Neural progenitor cell (in vitro differentiated cells): ENCODE data around the gene MAP6.

Source experiments
- EZH2 ChIP-seq: fragments of 200-600 bp; sonication (generic); IDR thresholded peaks from 2 replicates; pipeline ENCODE4 v1.6.1; 2017; ENCODE audit warnings: antibody characterized with exemption, mild to moderate bottlenecking, moderate library complexity
- EZH2phosphoT487 ChIP-seq: fragments of 200-600 bp; sonication (generic); IDR thresholded peaks from 2 replicates; pipeline ENCODE4 v1.6.1; 2017; ENCODE audit warnings: antibody characterized with exemption
- TF ChIP-seq, protein P1 (sequence below): fragments of 200-600 bp; sonication (generic); IDR thresholded peaks from 2 replicates; pipeline ENCODE4 v1.5.1; 2017; ENCODE audit warnings: antibody characterized with exemption, mild to moderate bottlenecking

DNA sequence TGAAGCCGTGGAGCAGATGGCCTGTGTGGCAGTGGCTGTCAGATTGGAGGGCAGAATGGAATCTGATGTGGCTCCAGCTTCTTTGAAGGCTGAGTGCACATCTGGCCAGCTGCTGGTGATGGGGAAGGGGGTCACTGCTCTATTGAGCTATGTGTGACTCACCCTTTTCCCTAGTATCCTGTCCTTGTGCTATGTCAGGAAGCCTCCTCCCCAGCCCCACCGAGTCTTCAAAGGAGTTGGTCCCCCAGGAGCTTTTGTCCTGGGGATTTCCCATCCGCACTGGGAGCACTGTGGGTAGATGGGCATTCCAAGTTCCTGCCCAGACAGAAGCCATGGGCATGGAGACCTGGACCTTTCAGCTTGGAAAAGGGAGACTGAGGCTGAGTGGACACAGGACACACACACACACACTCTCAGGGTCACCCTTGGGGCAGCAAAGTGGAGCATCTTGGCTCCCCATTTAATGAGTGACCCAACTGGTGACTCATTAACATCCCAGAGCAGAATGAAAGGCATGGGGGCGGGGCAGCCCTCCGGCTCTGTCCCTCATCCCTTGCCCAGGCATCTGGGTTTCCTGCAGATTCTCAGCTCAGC lies 103.5 kb downstream of the MAP6 start:
- TF ChIP-seq, protein P1, sequence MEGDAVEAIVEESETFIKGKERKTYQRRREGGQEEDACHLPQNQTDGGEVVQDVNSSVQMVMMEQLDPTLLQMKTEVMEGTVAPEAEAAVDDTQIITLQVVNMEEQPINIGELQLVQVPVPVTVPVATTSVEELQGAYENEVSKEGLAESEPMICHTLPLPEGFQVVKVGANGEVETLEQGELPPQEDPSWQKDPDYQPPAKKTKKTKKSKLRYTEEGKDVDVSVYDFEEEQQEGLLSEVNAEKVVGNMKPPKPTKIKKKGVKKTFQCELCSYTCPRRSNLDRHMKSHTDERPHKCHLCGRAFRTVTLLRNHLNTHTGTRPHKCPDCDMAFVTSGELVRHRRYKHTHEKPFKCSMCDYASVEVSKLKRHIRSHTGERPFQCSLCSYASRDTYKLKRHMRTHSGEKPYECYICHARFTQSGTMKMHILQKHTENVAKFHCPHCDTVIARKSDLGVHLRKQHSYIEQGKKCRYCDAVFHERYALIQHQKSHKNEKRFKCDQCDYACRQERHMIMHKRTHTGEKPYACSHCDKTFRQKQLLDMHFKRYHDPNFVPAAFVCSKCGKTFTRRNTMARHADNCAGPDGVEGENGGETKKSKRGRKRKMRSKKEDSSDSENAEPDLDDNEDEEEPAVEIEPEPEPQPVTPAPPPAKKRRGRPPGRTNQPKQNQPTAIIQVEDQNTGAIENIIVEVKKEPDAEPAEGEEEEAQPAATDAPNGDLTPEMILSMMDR: no peak
- no peak for TF ChIP-seq EZH2phosphoT487
- no peak for TF ChIP-seq EZH2
